HG03432 (cell line): Measurements from ENCODE around the gene KCNAB2.

ENCODE experiments used
- ATAC-seq: cut with Tn5 transposase; IDR thresholded peaks from one replicate; pipeline ENCODE4 v1.9.1; 2021; ENCODE audit warnings: mild to moderate bottlenecking, moderate library complexity; ENCODE audit not compliant: unreplicated experiment

Gene KCNAB2

DNA sequence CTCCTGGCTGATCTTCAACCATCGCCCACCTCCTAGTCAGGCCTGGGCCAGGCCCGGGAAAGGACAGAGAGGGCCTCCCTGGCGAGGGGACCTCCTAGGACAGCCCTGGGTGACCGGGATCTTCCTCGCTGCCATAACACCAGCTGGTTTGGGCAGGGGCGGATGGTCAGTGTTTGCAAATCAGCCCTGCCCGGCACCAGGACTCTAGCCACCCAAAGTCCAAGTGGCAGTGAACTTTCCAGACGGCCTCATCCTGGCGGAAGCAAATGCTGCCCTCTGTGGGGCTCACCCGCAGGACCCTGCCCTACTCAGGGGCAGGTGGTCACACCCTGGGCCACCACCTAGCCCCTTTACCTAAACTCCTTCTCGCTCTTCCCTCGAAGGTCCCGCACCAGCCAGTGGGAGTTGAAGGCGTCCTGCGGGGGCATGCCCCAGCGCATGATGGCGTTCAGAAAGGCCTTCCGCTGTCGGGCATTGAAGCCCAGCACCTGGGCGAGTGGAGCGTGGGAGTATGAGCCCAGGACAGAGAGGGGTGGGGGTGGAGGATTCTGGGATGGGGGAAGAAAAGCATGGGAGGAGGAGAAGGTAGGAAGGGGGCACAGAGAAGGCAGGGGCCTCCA lies 79.2 kb downstream of the KCNAB2 start:
- ATAC-seq, result no peak

DNA sequence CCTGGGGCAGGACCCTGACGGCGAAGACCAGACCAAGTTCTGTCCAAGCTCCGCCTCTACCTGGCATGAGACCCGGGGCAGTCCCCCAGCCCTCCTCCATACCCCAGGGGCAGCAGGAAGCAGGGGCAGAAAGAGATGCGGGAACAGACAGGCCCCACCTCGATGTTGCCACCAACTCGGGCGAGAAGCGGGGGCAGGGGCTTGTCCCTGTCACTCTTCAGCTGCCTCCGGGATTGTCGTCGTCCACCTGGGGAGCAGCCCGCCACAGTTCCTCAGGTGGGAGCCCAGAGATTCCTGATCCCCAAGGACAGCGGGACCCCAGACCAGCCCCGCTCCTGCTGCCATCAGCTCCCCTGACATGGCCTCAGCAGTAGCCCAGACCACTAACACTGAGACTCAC lies 79.7 kb downstream of the KCNAB2 start:
- ATAC-seq, result no peak

DNA sequence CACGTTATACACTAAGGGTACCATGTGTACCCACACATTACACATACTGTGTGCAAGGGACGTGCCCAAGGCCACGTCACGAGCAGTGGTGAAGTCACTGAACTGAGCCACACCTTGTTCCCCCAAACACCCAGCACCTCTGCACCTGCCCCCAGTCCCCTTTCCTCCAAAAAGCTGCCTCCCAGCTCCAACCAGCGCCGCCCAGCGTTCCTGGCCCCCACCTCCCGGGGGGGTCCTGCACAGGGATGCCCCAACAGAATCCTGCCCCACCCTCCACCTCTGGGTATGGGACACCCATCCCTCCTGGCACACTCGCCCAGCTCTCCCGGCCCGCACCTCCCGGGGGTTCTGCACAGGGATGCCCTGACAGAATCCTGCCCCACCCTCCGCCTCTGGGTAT lies 80.3 kb downstream of the KCNAB2 start:
- no peak for ATAC-seq

DNA sequence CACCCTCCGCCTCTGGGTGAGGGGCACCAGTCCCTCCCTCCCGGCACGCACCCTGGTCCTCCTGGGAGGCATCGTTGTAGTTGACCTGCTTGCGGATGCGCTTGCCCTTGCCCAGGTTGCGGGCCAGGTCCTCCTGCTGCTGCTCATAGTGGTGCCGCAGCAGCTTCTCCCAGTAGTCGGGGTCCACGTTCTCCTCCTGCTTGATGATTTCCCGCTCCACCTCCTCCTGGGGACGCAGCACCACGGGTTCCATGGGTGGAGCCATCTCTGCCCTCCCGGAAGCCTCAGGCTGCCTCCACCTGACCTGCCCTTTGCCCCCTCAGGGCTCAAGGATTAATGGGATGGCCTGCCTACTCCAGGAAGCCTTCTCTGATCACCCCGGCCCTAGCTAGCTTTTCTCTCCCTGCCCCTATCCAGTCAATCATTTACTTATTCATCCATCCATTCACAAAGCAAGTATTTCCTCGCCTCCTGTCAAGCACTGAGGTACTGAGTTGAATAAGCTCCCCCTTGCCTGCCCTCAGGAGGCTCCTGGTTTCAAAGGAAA lies 80.9 kb downstream of the KCNAB2 start:
- no peak for ATAC-seq

DNA sequence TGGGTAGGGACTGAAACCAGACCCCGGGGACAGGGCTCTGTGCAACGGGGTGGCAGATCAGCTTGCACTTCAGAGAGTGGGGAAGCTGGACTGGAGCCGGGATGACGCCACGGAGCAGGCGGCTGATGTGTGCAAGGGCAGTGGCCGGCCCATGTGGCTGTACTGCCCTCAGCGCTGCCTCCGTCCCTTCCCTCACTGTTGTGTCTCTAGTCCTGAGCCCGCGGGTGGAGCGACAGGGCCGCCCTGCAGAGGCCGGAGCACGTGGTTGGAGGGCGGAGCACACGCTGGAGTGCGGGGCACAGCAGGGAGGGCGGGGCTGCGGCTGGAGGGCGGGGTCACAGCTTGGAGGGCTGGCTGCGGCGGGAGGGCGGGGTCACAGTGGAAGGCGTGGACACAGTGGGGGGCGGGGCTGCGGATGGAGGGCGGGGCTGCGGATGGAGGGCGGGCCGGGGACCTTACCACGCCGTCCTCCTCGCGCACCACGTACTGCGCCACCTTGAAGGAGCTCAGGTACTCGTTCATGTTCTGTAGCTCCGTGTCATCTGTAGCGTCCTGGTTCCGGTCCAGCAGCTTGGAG lies 82.0 kb downstream of the KCNAB2 start:
- no peak for ATAC-seq

DNA sequence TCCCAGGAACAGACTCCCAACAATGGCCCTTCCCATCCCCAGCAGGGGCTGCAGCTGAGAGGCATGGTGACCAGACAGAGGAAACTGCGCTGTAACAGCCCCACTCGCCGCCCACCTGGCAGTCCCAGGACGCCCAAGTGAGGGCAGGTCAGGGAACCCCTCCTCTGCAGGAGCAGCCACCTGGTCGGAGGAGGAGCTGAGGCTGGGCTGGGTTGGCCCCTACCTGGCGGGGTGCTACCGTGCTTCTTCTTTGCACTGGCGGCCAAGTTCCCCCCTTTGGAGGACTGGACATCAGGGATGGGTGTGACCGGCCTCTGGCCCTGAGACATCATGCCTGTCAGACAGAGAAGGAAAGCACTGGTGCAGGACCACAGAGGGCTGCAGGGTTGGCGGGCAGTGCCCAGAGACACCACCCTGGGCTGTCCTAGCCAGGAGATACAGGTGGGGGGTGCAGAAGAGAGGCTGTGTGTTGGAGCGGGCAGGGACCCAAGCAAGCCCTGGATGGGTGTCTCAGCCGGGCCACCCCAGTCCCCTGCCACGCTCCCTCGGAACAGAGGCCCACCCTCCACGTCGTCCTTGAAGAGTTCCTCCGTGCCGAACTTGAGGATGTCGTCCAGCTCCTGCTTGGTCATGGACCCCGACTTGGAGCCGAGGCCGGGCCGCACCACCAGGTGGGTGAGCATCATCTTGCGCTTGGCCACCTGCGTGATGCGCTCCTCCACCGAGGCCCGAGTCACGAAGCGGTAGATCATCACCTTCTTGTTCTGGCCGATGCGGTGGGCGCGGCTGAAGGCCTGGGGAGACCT lies 82.8 kb downstream of the KCNAB2 start:
- ATAC-seq, result no peak

DNA sequence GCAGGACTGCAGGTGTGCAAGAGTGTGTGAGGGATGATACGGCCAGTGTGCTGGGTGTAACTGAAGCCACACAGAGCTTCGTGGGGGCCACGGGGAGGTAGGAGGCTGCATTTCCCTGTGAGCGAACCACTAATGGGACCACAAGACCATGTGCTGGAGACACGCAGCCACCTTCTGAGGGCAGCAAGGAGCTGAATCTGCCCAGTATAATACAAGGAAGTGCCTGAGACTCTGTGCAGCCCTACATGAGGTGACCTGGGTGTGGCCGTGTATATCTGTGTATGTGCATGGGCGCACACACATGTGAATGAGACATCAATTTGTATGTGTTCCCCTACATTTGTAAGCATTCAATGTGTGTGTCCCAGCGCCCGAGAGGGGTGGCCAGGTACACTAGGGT lies 83.6 kb downstream of the KCNAB2 start:
- no peak for ATAC-seq

DNA sequence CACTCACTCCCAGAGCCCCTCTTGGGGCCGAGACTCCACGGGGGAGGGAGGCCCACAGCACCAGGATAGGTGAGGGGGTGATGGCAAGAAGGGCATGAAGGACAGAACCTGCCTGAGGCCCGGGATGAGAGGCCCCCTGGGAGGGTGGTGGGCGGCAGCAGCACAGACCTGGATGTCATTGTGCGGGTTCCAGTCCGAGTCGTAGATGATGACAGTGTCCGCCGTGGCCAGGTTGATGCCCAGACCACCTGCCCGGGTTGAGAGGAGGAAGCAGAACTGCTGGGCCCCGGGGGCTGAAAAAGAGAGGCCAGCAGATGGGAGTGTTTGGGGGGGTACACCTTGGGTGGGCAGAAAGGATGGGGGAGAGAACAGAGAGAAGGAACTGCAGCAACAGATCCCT lies 84.3 kb downstream of the KCNAB2 start:
- no peak for ATAC-seq

DNA sequence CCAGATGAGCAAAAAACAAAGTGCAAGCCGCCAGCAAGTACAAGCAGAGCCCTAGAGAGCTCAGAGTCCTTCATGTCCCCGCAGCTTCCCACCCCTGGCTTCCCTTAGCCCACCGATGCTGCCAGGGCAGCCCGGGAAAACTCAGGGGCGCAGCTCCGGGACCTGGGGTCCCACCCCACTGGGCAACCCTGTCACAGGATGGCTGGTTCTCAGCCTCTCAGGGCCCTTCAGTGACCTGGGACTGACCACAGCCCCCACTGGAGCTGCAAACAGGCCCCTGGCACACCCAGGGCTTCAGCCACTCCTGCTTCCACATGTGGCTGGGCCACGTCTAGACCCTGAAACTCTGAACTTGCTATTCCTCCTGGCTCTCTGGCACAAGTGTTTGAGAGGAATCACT lies 84.9 kb downstream of the KCNAB2 start:
- no peak for ATAC-seq

DNA sequence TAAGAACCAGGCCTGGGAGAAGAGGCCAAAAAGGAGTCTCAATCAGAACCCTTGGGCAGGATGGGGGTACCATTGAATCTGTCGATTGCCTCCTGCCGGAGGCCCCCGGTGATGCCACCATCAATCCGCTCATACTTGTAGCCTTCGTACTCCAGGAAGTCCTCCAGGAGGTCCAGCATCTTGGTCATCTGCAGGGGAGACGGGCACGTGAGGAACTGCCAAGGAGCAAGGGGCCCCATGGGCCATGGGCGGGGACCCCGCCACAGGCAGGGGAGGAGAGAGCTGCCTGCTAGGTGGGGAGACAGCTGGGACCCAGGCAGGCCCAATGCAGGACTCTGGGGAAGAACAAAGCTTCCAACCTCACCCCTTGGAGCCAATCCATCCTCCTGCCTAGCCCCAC lies 85.9 kb downstream of the KCNAB2 start:
- no peak for ATAC-seq

DNA sequence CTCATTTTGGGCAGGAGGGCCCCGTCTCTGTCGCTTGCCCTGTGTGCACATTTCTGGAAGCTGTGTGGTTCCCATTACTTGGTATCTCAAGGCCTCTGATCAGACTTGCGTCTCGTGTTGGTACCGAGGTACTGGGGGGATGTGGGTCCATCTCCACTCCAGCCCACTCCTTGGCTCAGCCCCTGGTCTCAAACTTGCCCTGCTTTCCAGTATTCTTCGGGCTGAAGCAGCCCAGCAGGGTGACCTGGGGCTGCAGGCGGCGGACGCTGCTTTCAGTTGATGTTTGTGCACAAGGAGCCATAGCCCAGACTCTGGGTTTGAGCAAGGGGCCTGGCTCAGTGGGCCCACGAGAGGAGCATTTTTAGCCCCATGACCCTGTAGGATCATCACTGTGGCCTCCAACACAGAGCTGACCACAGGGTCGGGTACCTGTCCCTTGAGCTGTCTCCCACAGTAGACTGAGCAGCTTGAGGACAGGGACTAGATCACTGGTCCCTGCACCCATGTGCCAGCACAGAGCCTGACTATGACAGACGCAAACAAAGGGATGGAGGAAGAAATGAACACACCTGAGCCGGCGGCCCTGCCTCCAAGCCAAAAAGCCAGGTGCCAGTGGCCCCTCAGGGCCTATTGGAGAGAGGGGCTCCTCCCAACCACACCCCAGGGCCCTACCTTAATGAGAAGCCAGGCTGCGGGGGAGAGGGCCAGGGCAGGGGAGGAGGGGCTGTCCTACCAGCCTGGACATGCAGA lies 87.6 kb downstream of the KCNAB2 start:
- ATAC-seq, result no peak

DNA sequence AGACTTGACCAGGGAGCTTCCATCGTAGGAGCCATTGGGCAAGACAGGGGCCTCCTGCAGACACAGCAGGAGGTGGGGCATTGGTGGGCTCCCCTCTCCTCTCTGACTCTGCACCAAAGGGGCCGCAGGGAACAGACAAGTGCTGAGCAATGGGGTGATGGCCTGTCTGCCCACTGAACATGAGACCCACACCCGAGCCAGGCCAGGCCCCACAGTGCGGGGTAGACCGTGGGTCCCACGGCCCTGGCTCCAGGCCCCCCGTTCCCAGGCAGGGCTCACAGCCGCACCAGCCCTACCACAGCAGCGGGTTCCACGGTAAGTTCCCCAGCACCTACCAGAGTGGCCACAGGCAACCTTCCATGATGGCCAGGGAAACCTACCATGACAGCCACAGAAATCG lies 88.5 kb downstream of the KCNAB2 start:
- ATAC-seq, result no peak

DNA sequence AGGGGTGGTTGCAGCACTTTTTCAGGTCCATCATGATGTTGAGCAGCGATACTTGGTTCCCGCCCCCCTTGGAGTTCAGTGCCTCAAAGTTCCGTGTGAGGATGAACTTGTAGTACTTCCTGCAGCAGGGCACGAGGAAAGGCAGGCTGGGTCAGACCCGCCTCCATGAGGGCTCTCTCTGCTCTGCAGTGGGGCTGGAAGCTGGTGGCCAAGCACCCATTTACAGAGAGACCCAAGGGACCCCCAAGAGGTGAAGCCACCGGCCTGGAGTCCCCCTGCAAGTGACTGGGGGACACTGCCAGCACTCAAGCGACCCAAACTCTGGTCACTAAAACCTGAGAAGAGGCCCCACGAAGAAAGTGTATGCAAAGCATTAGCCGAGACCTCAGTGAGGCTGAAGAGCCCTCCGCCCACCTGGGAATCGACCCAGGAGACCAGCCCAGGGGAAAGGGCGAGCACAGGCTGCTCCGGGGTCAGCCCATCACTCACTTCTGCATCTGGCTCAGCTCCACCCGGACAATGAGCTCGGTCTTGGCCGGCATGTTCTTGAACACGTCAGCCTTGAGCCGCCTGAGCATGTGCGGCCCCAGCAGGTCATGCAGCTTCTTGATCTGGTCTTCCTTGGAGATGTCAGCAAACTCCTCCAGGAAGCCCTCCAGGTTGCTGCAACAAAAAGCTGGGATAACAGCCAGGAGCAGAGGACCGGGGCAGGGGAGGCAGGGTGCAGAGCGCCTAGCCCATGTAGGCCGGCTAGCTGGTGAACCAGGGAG lies 89.2 kb downstream of the KCNAB2 start:
- no peak for ATAC-seq

DNA sequence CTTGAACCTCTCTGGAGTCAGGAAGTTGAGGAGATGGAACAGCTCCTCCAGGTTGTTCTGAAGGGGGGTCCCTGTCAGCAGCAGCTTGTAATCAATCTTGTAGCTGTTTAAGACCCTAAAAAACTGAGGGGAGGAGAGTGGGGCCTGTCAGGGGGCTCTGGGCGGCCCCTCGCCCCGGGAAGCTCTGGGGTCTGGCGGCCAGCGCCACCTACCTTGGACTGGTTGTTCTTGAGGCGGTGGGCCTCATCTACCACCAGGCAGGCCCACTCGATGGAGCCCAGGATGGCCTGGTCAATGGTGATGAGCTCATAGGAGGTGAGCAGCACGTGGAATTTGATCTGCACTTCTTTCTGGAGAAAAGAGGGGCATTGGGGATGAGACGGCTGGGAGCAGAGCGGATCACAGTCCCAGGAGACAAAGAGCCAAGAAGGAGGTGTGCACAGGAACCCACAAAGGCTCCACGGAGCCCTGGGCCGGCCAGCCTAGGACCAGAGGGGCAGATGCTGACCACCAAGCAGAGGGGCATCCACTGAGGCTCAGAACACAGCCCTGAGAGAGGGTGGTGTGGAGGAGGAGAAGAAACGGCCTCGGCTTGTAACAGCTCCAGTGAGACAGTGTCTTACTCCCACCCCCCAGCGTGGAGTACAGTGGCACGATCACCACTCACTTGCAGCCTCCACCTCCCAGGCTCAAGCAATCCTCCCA lies 91.0 kb downstream of the KCNAB2 start:
- ATAC-seq, result no peak

DNA sequence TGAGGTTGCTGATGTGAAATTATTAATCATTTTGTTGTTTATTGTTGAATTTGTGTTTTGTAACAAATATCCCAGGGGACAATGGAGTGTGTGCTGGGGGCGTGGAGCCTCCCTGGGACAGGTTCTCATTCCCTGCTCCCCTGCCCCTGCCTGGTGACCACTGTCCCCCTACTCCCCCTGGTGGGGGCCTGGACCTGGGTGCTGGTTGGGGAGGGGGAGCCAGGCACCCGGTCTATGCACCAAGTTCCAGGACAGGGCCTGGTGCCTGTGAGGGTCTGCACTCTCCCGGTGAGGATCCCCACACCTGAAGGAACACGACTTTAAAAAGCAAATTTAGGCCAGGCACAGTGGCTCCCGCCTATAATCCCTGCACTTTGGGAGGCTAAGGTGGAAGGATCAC lies 92.1 kb downstream of the KCNAB2 start:
- no peak for ATAC-seq

DNA sequence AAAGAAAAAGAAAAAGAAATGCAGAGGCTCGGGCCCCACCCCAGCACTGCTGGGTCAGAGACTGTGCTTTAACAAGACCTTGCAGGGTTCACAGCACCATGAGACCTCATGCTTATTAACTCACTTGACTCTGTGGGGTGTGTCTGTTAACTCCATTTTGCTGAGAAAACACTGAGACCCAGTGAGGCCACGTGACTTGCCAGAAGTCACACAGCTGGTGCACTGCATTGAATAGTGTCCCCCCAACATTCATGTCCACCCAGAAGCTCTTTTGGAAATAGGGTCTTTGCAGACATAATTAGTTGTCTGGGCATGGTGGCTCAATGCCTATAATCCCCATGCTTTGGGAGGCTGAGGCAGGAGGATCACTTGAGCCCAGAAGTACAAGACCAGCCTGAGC lies 94.7 kb downstream of the KCNAB2 start:
- no peak for ATAC-seq

DNA sequence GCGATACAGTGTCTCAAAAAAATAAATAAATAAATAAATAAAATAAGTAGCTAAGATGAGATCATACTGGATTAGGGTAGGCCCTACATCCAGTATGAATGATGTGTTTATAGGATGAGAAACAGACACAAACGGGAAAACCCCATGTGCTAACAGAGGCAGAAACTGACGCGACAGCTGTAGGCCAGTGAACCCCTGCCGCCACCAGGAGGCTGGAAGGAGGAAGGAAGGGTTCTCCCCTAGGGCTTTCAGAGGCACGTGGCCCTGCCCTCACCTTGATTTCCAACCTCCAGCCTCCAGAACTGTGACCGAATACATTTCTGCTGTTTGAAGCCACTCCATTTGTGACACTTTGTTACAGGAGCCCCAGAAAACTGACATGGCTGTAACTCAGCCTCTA lies 95.9 kb downstream of the KCNAB2 start:
- no peak for ATAC-seq

DNA sequence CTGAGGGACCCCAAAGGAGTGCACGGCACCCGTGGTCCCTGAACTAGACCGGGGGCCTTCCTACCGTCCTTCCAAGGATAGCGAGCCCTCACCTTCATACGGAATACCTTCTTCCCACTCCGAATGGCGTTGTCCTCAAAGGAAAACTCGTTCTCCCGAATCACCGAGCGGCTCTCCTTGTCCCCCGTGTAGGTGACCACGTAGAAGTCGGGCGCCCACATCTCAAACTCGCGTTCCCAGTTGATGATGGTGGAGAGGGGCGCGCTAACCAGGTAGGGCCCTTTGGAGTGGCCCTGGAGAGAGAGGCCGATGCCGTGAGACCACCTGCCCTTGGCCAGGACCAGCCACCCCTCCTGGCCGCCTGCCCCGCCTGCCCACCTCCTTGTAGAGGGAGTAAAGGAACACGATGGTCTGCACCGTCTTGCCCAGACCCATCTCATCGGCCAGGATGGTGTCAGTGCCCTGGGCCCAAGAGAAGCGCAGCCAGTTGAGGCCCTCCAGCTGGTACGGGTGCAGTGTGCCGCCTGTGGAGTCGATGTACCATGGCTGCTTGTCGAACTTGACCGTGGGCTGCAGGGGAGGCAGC lies 96.4 kb downstream of the KCNAB2 start:
- ATAC-seq, result no peak

DNA sequence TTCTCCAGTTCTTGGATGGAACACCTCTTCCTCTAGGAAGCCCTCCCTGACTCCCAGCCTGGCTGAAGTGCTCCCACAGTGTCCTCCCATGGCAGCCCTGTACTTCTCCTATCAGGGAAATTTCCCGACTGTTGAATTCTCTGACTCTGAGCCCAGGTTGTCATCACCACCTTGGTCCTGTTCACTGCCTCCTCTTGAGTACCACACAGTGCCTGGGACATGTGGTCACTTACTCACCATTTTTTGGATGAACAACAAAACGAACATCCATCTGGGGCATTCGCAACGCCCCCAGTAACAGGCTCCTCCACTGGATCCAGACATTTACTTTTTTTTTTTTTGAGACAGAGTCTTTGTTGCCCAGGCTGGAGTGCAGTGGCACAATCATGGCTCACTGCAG lies 97.0 kb downstream of the KCNAB2 start:
- no peak for ATAC-seq

DNA sequence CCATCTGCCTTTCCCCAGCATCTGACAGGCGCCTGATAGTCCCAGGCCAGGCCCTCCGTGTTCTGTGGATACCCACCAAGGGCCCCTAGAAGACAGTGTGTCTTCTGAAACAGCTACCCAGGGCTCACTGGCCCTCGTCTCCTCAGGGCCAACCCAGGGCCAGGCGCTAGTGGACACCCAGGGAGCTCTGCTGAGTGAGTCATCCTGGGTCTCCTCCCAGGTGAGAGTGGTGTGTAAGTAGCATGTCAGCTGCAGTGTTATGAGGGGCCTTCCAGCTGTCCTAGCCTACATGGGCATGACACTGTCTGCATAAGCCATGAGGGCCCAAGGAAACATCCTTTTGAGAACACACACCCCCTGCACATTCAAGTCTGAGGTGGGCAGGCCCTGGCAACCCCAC lies 97.7 kb downstream of the KCNAB2 start:
- ATAC-seq, result no peak
